Measurements from ENCODE around the gene CUBN.
A peak's percentile ranks its signal among the peaks of the same experiment; 100 is the strongest.

Gene CUBN

DNA sequence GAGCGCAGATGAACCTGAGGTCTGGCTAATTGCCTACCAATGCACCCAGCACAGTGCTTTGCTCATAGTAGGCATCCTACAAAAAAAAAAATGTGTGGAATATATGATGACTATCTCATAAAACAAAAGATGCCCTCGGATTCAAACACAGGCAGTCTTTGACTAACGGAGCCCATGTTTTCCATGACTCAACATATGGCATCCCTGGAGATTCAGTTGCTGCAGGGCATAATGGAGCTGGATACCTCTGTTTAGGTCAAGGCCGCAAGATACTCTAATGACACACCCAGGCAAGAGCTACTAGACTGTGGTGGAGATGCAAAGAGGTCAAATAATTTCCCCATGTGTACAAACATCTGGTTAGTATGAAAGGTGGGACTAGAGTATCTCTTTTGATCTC, 16.3 kb downstream of the CUBN start:
- no peak overlapping the region for H3K4me3 ChIP-seq (ENCODE audit: low read depth, low read length)
- TF ChIP-seq, protein P1, sequence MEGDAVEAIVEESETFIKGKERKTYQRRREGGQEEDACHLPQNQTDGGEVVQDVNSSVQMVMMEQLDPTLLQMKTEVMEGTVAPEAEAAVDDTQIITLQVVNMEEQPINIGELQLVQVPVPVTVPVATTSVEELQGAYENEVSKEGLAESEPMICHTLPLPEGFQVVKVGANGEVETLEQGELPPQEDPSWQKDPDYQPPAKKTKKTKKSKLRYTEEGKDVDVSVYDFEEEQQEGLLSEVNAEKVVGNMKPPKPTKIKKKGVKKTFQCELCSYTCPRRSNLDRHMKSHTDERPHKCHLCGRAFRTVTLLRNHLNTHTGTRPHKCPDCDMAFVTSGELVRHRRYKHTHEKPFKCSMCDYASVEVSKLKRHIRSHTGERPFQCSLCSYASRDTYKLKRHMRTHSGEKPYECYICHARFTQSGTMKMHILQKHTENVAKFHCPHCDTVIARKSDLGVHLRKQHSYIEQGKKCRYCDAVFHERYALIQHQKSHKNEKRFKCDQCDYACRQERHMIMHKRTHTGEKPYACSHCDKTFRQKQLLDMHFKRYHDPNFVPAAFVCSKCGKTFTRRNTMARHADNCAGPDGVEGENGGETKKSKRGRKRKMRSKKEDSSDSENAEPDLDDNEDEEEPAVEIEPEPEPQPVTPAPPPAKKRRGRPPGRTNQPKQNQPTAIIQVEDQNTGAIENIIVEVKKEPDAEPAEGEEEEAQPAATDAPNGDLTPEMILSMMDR (conservative IDR thresholded peaks at IDR 0.05; ENCODE audit: low read depth, low read length): no peak
- DNase-seq (ENCODE audit: low read depth): no peak

DNA sequence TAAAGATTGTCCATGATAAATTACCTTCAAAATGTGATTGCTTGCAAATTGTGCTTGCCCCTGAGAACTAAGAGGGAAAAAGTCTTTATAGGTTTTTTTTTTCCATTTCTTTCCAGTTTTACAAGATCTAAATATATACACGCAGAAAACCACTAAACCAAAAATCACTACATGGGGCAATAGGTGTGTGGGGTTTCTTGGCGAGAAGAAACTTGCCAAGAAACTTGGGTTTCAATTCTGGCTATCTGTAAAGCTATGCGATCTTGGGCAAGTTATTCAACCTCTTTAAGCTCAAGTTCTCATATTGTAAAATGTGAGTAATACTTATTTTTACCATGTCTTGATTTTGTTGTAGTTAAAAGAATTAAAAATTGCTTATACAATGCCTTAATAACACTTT, 17.0 kb downstream of the CUBN start:
- TF ChIP-seq, protein P1 (conservative IDR thresholded peaks at IDR 0.05; ENCODE audit: low read depth, low read length): no peak
- no peak overlapping the region for H3K4me3 ChIP-seq (ENCODE audit: low read depth, low read length)
- DNase-seq (ENCODE audit: low read depth): no peak

- H3K4me3 ChIP-seq (ENCODE audit: low read depth, low read length): no peak overlapping the region
- TF ChIP-seq, protein P1 (conservative IDR thresholded peaks at IDR 0.05; ENCODE audit: low read depth, low read length): no peak
- peak; percentile 71 for DNase-seq (ENCODE audit: low read depth)
Observed at GRCh38 chr10:17109475-17110207, 20.0 kb downstream of the CUBN start.

DNA sequence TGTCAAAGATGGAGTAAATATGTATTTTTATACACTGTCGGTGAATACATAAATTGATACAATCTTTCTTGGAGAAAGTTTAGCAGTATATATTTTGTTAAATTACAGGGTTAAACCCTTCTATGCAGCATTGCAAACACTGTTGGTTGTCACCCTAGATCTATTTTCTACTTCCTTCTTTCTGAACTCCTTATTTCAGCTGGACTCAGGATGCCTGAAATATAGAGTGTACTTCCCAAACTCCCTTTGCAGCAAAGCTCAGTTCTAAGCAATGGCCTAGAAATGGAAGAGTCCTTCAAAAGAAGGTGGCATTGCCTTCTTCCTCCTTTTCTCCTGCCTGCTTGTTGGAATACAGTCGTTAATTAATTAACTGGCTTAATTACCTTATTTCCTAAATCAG, 20.6 kb downstream of the CUBN start:
- DNase-seq (ENCODE audit: low read depth): no peak
- no peak overlapping the region for H3K4me3 ChIP-seq (ENCODE audit: low read depth, low read length)
- TF ChIP-seq, protein P1 (conservative IDR thresholded peaks at IDR 0.05; ENCODE audit: low read depth, low read length): no peak

- TF ChIP-seq, protein P1 (conservative IDR thresholded peaks at IDR 0.05; ENCODE audit: low read depth, low read length): no peak
- H3K4me3 ChIP-seq (ENCODE audit: low read depth, low read length): no peak overlapping the region
- DNase-seq (ENCODE audit: low read depth): no peak
Observed at GRCh38 chr10:17106991-17107390, 22.6 kb downstream of the CUBN start.

DNA sequence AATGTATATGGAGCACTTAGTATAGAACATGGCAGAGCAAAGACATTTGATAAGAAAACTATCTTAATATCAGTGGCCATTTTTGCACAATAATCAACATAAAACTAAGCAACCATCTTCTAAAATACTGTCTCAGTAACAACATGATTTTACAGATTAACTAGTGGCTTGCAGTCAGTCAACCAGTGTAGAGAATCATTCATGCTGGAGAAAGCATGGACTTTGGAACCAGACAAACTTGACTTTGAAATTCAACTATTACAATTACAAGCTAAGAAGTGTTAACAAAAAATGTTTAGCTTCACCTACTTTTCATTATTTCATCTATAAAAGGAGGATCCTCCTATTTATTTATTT, 27.7 kb downstream of the CUBN start:
- TF ChIP-seq, protein P1 (conservative IDR thresholded peaks at IDR 0.05; ENCODE audit: low read depth, low read length): no peak
- no peak for DNase-seq (ENCODE audit: low read depth)
- H3K4me3 ChIP-seq (ENCODE audit: low read depth, low read length): no peak overlapping the region

GRCh38 chr10:17101257-17101909, 28.2 kb downstream of the CUBN start:
- TF ChIP-seq, protein P1 (conservative IDR thresholded peaks at IDR 0.05; ENCODE audit: low read depth, low read length): no peak
- DNase-seq (ENCODE audit: low read depth): no peak

More at GRCh38 chr10:17101257-17101909, 28.2 kb downstream of the CUBN start:
- no peak overlapping the region for H3K4me3 ChIP-seq (ENCODE audit: low read depth, low read length)

Data from choroid plexus epithelial cell (primary cell).